ENCODE measurements around the gene ZNF277.

Gene ZNF277

GRCh38 chr7:112322070-112322469 is 115.6 kb downstream of the ZNF277 start:
- Histone ChIP-seq H2AFZ (ENCODE audit: low read depth, low read length, severe bottlenecking) (no peak overlapping the region), H3K9me2 (replicated peaks; ENCODE audit: insufficient read depth, low read length) (no peaks in the 10 kb centered on the region), H3K4me2 (ENCODE audit: low read depth, low read length, poor library complexity, severe bottlenecking) (no peak overlapping the region), H3K27me3 (ENCODE audit: low read length) (no peaks in the 10 kb centered on the region), H3K4me3 (ENCODE audit: insufficient read depth, low read length, poor library complexity, severe bottlenecking) (no peak overlapping the region), H3K27ac (ENCODE audit: low read depth, low read length) (no peak overlapping the region), H3K79me2 (ENCODE audit: insufficient read depth, low read length) (no peaks in the 10 kb centered on the region), H3K9ac (ENCODE audit: low read length) (no peak overlapping the region), H3K36me3 (ENCODE audit: low read length) (peaks cover 12% of the 10 kb centered on the region), H3K9me3 (ENCODE audit: insufficient read depth, low read length) (no peaks in the 10 kb centered on the region), H3F3A (ENCODE audit: insufficient read depth) (no peaks in the 10 kb centered on the region), H4K20me1 (ENCODE audit: low read depth, low read length) (no peaks in the 10 kb centered on the region)
- no peak for TF ChIP-seq CTCF (IDR thresholded peaks at IDR 0.05; ENCODE audit: insufficient read depth, low read length, poor library complexity, severe bottlenecking)
- TF ChIP-seq EZH2phosphoT487 (conservative IDR thresholded peaks at IDR 0.05; ENCODE audit: low read length), result no peak

- Histone ChIP-seq H2AFZ (ENCODE audit: low read depth, low read length, severe bottlenecking) (no peak overlapping the region), H4K20me1 (ENCODE audit: low read depth, low read length) (no peaks in the 10 kb centered on the region), H3K4me3 (ENCODE audit: insufficient read depth, low read length, poor library complexity, severe bottlenecking) (no peak overlapping the region), H3F3A (ENCODE audit: insufficient read depth) (no peaks in the 10 kb centered on the region), H3K27me3 (ENCODE audit: low read length) (no peaks in the 10 kb centered on the region), H3K4me2 (ENCODE audit: low read depth, low read length, poor library complexity, severe bottlenecking) (no peak overlapping the region), H3K9ac (ENCODE audit: low read length) (no peak overlapping the region), H3K79me2 (ENCODE audit: insufficient read depth, low read length) (no peaks in the 10 kb centered on the region), H3K27ac (ENCODE audit: low read depth, low read length) (no peak overlapping the region), H3K9me2 (replicated peaks; ENCODE audit: insufficient read depth, low read length) (no peaks in the 10 kb centered on the region), H3K9me3 (ENCODE audit: insufficient read depth, low read length) (no peaks in the 10 kb centered on the region), H3K36me3 (ENCODE audit: low read length) (peaks cover 6% of the 10 kb centered on the region; the same call in 1 of the 2 replicates)
- TF ChIP-seq EZH2phosphoT487 (conservative IDR thresholded peaks at IDR 0.05; ENCODE audit: low read length) (no peak), CTCF (IDR thresholded peaks at IDR 0.05; ENCODE audit: insufficient read depth, low read length, poor library complexity, severe bottlenecking) (no peak)
These were observed 121.1 kb downstream of the ZNF277 start for GRCh38 chr7:112327566-112327965.

DNA sequence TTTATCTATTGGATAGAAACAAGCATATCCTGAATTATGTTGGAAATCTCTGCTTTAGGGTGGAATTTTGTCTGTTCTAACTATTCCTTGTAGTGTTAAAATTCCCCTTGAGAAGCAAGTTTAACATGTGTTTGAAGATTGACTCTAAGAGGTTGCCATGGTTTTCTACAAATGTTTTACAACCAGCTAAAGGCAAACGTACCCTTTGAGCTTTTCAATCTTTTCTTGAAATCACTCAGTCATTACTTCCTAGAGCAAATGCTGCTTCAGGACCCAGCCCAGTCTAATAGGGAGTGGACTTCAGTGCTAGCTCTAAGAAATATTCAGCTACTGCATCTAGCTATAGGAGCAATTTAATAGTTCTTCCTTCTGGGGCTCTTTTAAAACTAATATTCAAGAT is 125.0 kb downstream of the ZNF277 start:
- H3K9me2 ChIP-seq (replicated peaks; ENCODE audit: insufficient read depth, low read length), result no peaks in the 10 kb centered on the region
- TF ChIP-seq EZH2phosphoT487 (conservative IDR thresholded peaks at IDR 0.05; ENCODE audit: low read length) (no peak), CTCF (IDR thresholded peaks at IDR 0.05; ENCODE audit: insufficient read depth, low read length, poor library complexity, severe bottlenecking) (no peak)
- no peak overlapping the region for H3K4me2 ChIP-seq (ENCODE audit: low read depth, low read length, poor library complexity, severe bottlenecking)
- H3K27me3 ChIP-seq (ENCODE audit: low read length), result no peaks in the 10 kb centered on the region
- H3K9ac ChIP-seq (ENCODE audit: low read length), result no peak overlapping the region
- H3F3A ChIP-seq (ENCODE audit: insufficient read depth), result no peaks in the 10 kb centered on the region
- H3K4me3 ChIP-seq (ENCODE audit: insufficient read depth, low read length, poor library complexity, severe bottlenecking), result no peak overlapping the region
- no peaks in the 10 kb centered on the region for H3K79me2 ChIP-seq (ENCODE audit: insufficient read depth, low read length)
- no peak overlapping the region for H3K27ac ChIP-seq (ENCODE audit: low read depth, low read length)
- H4K20me1 ChIP-seq (ENCODE audit: low read depth, low read length), result no peaks in the 10 kb centered on the region
- no peaks in the 10 kb centered on the region for H3K9me3 ChIP-seq (ENCODE audit: insufficient read depth, low read length)
- H2AFZ ChIP-seq (ENCODE audit: low read depth, low read length, severe bottlenecking), result no peak overlapping the region
- H3K36me3 ChIP-seq (ENCODE audit: low read length), result no peaks in the 10 kb centered on the region
